Activated naive CD4-positive, alpha-beta T cell treated with anti-CD3 and anti-CD28 coated beads for 36 hours (primary cell): ENCODE results near the gene GRK1. TPM values are rescaled to one million over a fixed set of nuclear protein-coding genes. Genes with fewer than 3 reads are reported as not detected.
"Not testable (repeated sequence)": the region's sequence is repeated elsewhere in the genome, so short reads cannot be mapped to it uniquely, and the experiment has no call there.

Experiments used
- CTCF ChIA-PET: fragments of 350-600 bp; sonication (Branson Sonifier 250); formaldehyde crosslinking; loops from one replicate; lab custom pipeline; 2021; ENCODE audit warnings: antibody characterized with exemption; lab: Charles Lee
- DNase-seq: peaks from one replicate; pipeline ENCODE4 v3.0.0-alpha.2; 2020
- H3K27ac Mint-ChIP-seq: one replicate; pipeline ENCODE4 v1.8.0; 2021; ENCODE audit warnings: mild to moderate bottlenecking, mixed read lengths
- H3K27me3 Mint-ChIP-seq: one replicate; pipeline ENCODE4 v1.8.0; 2021; ENCODE audit warnings: low read depth, mixed read lengths
- H3K36me3 Mint-ChIP-seq: one replicate; pipeline ENCODE4 v1.8.0; 2021; ENCODE audit warnings: low read depth, mixed read lengths
- H3K4me1 Mint-ChIP-seq: one replicate; pipeline ENCODE4 v1.8.0; 2021; ENCODE audit warnings: low read depth, mixed read lengths
- H3K4me3 Mint-ChIP-seq: one replicate; pipeline ENCODE4 v1.8.0; 2021; ENCODE audit warnings: mild to moderate bottlenecking, moderate library complexity, mixed read lengths
- H3K9me3 Mint-ChIP-seq: one replicate; pipeline ENCODE4 v1.8.0; 2021; ENCODE audit warnings: mixed read lengths
- intact Hi-C: fragments of 100-400 bp; cut with micrococcal nuclease; formaldehyde crosslinking; loops from one replicate; pipeline ENCODE4 v1.15.1; 2023
- total RNA-seq, 2 experiments: library from RNA; stranded (reverse); gene quantifications; one replicate each; pipeline ENCODE4 v1.2.3, GENCODE V29; 2021

GRK1 gene
- total RNA-seq, 2 experiments from 2014 or later: 0.10 TPM; not detected in 1

DNA sequence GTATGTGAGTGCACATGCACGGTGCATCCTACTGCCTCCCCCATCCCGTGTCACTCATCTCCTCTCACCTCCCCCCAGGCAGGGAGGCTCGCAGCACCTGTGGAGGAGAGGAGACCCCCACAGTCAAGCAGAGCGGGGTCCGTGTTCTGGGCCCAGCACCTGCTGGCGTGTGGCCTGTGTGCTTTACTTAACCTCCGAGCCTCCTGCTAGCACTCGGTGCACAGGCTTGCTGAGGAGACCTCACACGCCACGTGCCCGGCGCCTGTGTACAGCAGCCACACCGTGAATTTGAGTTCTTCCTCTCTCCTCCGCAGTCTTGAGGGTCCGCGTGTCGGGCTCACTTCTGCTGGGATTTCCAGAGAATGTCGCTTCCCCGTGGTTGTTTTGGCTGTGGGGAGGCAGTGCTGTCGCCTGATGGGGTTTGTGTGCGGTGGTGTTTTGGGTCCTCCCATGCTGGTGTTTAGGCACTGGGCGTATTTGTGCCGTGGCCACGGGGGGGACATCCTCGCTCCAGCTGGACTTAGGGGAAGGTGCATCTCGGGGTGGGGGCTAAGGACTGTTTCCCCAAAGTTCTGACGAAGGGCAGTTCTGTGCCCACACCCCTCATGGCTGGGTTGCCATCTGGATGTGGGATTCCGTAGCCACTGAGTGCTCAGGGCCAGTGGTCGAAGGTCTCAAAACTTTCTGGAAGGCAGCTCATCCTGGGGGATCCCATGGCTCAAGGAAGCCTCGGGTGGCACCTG, 57.2 kb downstream of the GRK1 start:
- H3K4me1 Mint-ChIP-seq: peaks cover 6% of the 10 kb centered on the region
- peaks cover 8% of the 10 kb centered on the region for H3K27me3 Mint-ChIP-seq
- intact Hi-C loops: no loop called here
- H3K9me3 Mint-ChIP-seq: no peaks in the 10 kb centered on the region
- CTCF ChIA-PET: interaction anchor here (0.6 kb wide), 1 partner anchor 53 kb away, joined by 4 read pairs; no protein-coding TSS in a partner anchor
- no peaks in the 10 kb centered on the region for H3K36me3 Mint-ChIP-seq
- peak overlapping the region; percentile 78 for H3K4me3 Mint-ChIP-seq
- no peak overlapping the region for H3K27ac Mint-ChIP-seq
- no peak for DNase-seq

DNA sequence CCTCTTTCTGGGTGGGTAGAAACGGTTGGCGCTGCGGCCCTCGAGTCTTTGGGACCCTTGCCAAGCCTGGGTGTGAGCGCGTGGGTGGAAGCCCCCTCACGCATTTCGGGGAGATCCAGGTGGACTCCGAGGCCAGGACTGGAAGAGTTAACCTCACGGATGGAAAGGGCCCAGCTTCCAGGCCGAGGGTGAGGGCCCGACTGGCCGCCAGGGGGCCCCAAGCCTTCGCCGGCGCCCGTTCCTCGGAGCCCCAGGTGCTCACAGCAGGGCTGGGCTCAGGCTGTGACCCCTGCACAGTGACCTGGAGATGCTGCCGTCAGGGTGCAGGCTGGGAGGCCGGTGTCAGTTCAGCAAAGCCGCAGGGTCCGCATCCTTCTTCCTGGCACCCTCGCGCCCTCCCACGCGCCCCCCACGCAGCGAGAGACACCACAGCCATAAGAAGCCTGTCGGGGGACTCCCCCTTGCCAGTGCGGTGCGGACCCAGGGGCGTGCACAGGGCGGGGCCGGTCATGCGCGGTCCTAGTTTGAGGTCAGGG, 57.8 kb downstream of the GRK1 start:
- CTCF ChIA-PET: interaction anchor here (0.6 kb wide), 1 partner anchor 54 kb away, joined by 4 read pairs; no protein-coding TSS in a partner anchor
- DNase-seq: peak; percentile 91
- intact Hi-C loops: no loop called here
- peaks cover 6% of the 10 kb centered on the region for H3K4me1 Mint-ChIP-seq
- no peaks in the 10 kb centered on the region for H3K36me3 Mint-ChIP-seq
- H3K27ac Mint-ChIP-seq: peak overlapping the region; percentile 47
- H3K4me3 Mint-ChIP-seq: peak overlapping the region; percentile 78
- no peaks in the 10 kb centered on the region for H3K9me3 Mint-ChIP-seq
- peaks cover 11% of the 10 kb centered on the region for H3K27me3 Mint-ChIP-seq

DNA sequence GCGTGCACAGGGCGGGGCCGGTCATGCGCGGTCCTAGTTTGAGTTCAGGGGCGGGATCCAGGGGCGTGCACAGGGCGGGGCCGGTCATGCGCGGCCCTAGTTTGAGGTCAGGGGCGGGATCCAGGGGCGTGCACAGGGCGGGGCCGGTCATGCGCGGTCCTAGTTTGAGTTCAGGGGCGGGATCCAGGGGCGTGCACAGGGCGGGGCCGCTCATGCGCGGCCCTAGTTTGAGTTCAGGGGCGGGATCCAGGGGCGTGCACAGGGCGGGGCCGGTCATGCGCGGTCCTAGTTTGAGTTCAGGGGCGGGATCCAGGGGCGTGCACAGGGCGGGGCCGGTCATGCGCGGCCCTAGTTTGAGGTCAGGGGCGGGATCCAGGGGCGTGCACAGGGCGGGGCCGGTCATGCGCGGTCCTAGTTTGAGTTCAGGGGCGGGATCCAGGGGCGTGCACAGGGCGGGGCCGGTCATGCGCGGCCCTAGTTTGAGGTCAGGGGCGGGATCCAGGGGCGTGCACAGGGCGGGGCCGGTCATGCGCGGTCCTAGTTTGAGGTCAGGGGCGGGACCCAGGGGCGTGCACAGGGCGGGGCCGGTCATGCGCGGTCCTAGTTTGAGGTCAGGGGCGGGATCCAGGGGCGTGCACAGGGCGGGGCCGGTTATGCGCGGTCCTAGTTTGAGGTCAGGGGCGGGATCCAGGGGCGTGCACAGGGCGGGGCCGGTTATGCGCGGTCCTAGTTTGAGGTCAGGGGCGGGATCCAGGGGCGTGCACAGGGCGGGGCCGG, 58.5 kb downstream of the GRK1 start:
- H3K36me3 Mint-ChIP-seq, H3K4me1 Mint-ChIP-seq, H3K9me3 Mint-ChIP-seq, intact Hi-C loops, CTCF ChIA-PET: not testable (repeated sequence)
- peak; percentile 82 for DNase-seq
- peak overlapping the region; percentile 78 for H3K4me3 Mint-ChIP-seq
- H3K27me3 Mint-ChIP-seq: peaks cover 15% of the 10 kb centered on the region
- peak overlapping the region; percentile 47 for H3K27ac Mint-ChIP-seq

DNA sequence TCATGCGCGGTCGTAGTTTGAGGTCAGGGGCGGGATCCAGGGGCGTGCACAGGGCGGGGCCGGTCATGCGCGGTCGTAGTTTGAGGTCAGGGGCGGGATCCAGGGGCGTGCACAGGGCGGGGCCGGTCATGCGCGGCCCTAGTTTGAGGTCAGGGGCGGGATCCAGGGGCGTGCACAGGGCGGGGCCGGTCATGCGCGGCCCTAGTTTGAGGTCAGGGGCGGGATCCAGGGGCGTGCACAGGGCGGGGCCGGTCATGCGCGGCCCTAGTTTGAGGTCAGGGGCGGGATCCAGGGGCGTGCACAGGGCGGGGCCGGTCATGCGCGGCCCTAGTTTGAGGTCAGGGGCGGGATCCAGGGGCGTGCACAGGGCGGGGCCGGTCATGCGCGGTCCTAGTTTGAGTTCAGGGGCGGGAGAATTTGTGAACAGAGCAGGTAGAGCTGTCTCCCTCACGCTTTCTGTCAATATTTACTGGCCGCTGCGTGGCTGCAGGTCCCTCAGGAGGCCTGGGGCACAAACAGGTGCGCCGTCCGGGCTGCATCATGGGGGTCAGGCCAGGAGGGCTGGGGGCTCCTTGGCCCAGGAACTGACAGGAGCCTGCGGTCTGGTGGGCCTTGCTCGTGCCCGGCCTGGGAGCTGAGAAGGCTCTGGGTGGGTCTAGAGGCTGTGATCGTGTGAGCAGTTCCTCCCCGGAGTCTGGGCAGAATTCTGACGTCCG, 59.2 kb downstream of the GRK1 start:
- H3K4me1 Mint-ChIP-seq, H3K36me3 Mint-ChIP-seq, intact Hi-C loops, CTCF ChIA-PET, H3K9me3 Mint-ChIP-seq: not testable (repeated sequence)
- peaks cover 19% of the 10 kb centered on the region for H3K27me3 Mint-ChIP-seq
- DNase-seq: peak; percentile 40
- H3K27ac Mint-ChIP-seq: peak overlapping the region; percentile 53
- H3K4me3 Mint-ChIP-seq: peak overlapping the region; percentile 42

- Mint-ChIP-seq H3K36me3 (no peaks in the 10 kb centered on the region), H3K27me3 (peaks cover 19% of the 10 kb centered on the region), H3K4me1 (peaks cover 6% of the 10 kb centered on the region), H3K27ac (no peak overlapping the region), H3K9me3 (no peaks in the 10 kb centered on the region), H3K4me3 (peak overlapping the region; percentile 42)
- no peak for DNase-seq
- intact Hi-C loops: no loop called here
- CTCF ChIA-PET: no interaction called here
These were observed 60.0 kb downstream of the GRK1 start for GRCh38 chr13:113726961-113727411.

DNA sequence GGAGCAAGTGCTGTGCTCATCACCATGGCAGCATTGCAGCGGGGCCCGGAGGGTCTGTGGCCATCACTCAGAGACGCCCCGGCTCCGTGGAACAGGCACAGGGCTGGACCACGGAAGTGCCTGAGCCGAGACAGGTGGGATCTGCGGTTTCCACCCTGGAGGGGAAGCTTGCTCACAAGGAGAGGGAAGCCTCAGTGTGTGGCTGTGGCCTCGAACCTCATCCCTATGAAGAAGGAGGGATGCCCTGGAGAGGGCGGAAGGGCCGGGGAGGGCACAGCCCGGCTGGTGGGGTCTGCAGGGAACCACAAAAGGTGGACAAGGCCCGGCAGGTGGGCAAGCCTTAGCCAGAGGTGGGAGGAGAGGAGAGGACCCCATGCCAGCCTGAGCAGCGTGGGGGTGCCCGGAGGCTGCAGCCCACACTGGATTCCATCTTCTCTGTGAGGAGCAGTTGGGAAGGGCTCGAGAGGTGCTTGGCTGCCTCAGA, 61.6 kb downstream of the GRK1 start:
- Mint-ChIP-seq H3K36me3 (no peaks in the 10 kb centered on the region), H3K27me3 (peaks cover 19% of the 10 kb centered on the region), H3K27ac (no peak overlapping the region), H3K9me3 (peaks cover under 1% of the 10 kb centered on the region), H3K4me3 (no peak overlapping the region), H3K4me1 (peaks cover 6% of the 10 kb centered on the region)
- CTCF ChIA-PET: no interaction called here
- intact Hi-C loops: no loop called here
- DNase-seq: no peak

DNA sequence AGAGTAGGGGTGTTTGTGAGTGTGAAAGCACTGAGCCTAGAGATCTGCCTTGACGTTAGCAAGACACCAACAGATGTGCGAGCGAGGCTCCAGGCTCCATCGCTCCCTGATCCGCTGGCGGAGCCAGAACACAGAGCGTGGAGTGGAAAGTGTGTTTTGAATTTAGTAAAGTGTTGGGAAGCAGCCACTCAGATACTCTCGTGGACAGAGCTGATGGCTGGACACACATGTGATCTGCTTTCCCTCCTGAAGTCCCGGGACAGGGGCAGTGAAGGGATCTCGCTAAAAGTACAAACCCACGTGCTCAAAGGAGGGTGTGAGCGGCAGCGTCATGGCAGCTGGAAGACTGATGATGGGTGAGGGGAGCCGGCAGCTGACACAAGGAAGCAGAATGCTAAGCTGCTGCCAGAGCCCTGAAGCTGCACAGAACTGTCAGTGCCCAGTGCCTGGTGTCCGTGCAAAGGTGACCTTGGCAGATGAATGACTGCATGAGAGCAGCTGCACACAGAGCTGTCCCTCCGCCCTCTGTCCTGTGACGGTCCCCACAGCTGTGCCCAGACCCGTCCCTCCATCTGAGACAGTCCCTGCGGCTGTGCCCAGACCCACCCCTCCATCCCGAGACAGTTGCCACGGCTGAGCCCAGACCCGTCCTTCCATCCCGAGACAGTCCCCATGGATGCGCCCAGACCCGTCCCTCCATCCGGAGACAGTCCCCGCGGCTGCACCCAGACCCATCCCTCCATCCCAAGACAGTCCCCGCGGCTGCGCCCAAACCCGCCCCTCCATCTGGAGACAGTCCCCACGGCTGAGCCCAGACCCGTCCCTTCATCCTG, 62.4 kb downstream of the GRK1 start:
- intact Hi-C loops: no loop called here
- no peak overlapping the region for H3K27ac Mint-ChIP-seq
- peaks cover 19% of the 10 kb centered on the region for H3K27me3 Mint-ChIP-seq
- CTCF ChIA-PET: no interaction called here
- H3K4me1 Mint-ChIP-seq: peaks cover 4% of the 10 kb centered on the region
- no peak for DNase-seq
- no peaks in the 10 kb centered on the region for H3K36me3 Mint-ChIP-seq
- no peak overlapping the region for H3K4me3 Mint-ChIP-seq
- H3K9me3 Mint-ChIP-seq: peaks cover 2% of the 10 kb centered on the region

- H3K27me3 Mint-ChIP-seq: peaks cover 19% of the 10 kb centered on the region
- peaks cover 2% of the 10 kb centered on the region for H3K9me3 Mint-ChIP-seq
- no peak overlapping the region for H3K27ac Mint-ChIP-seq
- H3K4me3 Mint-ChIP-seq: no peak overlapping the region
- intact Hi-C loops: no loop called here
- H3K36me3 Mint-ChIP-seq: no peaks in the 10 kb centered on the region
- H3K4me1 Mint-ChIP-seq: peaks cover 2% of the 10 kb centered on the region
- CTCF ChIA-PET: no interaction called here
- DNase-seq: no peak
These were observed 63.3 kb downstream of the GRK1 start for GRCh38 chr13:113730258-113730691.

- CTCF ChIA-PET: no interaction called here
- peaks cover 2% of the 10 kb centered on the region for H3K4me1 Mint-ChIP-seq
- no peak overlapping the region for H3K27ac Mint-ChIP-seq
- peaks cover 2% of the 10 kb centered on the region for H3K9me3 Mint-ChIP-seq
- no peak for DNase-seq
- H3K36me3 Mint-ChIP-seq: no peaks in the 10 kb centered on the region
- intact Hi-C loops: no loop called here
- no peak overlapping the region for H3K4me3 Mint-ChIP-seq
- H3K27me3 Mint-ChIP-seq: peaks cover 19% of the 10 kb centered on the region
These were observed 63.8 kb downstream of the GRK1 start for GRCh38 chr13:113730831-113731191.

DNA sequence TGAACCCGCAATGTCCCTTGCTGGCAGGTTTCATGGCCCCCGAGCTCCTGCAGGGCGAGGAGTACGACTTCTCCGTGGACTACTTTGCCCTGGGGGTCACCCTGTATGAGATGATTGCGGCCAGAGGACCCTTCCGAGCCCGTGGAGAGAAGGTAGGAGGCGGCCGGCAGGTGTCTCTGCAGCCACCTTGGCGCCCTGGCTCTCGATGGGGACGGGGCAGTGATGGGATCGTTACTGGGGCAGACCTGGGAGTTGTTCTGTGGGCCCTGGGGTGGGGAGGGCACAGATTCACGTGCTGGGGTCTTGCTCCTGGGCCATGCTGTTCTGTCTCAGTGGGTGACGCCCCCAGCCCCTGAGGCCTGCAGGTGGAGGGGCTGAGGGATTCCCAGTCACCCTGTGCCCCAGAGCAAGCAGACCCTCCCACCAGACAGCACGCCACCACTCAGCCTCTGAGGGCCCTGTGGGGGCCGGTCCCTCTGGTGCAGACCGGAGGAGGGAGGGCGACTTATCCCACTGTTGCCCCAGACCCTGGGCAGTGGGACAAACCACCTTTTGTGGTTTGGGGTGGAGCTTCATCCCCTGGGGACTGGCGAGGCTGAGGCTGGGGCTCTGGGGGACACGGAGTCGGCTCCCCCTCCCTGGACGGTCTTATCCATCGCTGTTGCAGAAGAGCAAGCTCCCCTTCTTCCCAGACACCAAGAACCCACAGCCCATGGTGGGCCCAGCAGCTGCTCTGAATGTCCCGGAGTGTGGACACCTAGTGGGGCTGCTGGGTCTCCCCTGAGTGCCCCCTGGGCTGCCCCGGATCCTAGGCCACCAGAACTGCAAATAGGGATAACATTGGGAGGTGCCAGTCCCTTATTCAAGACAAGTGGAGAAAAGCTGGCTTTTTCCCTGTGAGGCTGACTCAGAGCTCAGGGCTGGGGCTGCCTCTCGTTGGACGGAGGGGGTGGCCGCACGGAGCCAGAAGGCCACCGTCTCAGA, 64.5 kb downstream of the GRK1 start:
- peaks cover 19% of the 10 kb centered on the region for H3K27me3 Mint-ChIP-seq
- no peak for DNase-seq
- no peaks in the 10 kb centered on the region for H3K36me3 Mint-ChIP-seq
- H3K27ac Mint-ChIP-seq: no peak overlapping the region
- peaks cover 2% of the 10 kb centered on the region for H3K4me1 Mint-ChIP-seq
- H3K4me3 Mint-ChIP-seq: no peak overlapping the region
- CTCF ChIA-PET: interaction anchor here (0.6 kb wide), 1 partner anchor 496 kb away, joined by 3 read pairs; no protein-coding TSS in a partner anchor
- H3K9me3 Mint-ChIP-seq: peaks cover 2% of the 10 kb centered on the region
- intact Hi-C loops: no loop called here
